Heart right ventricle (tissue), 16 donors: ENCODE measurements around the gene TMEM255B. TPM values are rescaled to one million over a fixed set of nuclear protein-coding genes. Genes with fewer than 3 reads are reported as not detected.

Experiments used
- ATAC-seq, 8 donors: fragments of 200-7000 bp; cut with Tn5 transposase; one replicate each; pipeline ENCODE4 v1.9.1; 2020; ENCODE audit warnings: mild to moderate bottlenecking in 8 of 8, moderate library complexity in 8 of 8, moderate number of reproducible peaks in 1 of 8
- DNase-seq, 2 donors: peaks; one replicate each; pipeline ENCODE4 v3.0.0-alpha.2; 2020
- H3K27ac ChIP-seq, 10 donors: fragments of 200-600 bp; sonication (generic) in 2 of 10; one replicate each; pipeline versions ENCODE4 v1.5.0 to v1.8.0; 2020 to 2022; ENCODE audit warnings: mild to moderate bottlenecking in 3 of 10
- H3K27me3 ChIP-seq, 7 donors: fragments of 200-600 bp; one replicate each; pipeline ENCODE4 v1.8.0; 2021 to 2022; ENCODE audit warnings: mild to moderate bottlenecking in 2 of 7
- H3K36me3 ChIP-seq, 9 donors: fragments of 200-600 bp; sonication (generic) in 1 of 9; one replicate each; pipeline versions ENCODE4 v1.5.0 to v1.8.0; 2020 to 2022; ENCODE audit warnings: mild to moderate bottlenecking in 2 of 9
- H3K4me1 ChIP-seq, 9 donors: fragments of 200-600 bp; sonication (generic) in 1 of 9; one replicate each; pipeline versions ENCODE4 v1.5.0 to v1.8.0; 2020 to 2022; ENCODE audit warnings: mild to moderate bottlenecking in 4 of 9
- H3K4me3 ChIP-seq, 10 donors: fragments of 200-600 bp; sonication (generic) in 2 of 10; one replicate each; pipeline versions ENCODE4 v1.5.0 to v1.8.0; 2020 to 2022; ENCODE audit warnings: mild to moderate bottlenecking in 7 of 10, moderate library complexity in 2 of 10
- H3K9me3 ChIP-seq, 11 donors: fragments of 200-600 bp in 10 of 11; sonication (generic) in 2 of 11; one replicate each; pipeline versions ENCODE4 v1.5.0 to v1.8.0; 2013 to 2022; ENCODE audit warnings: mild to moderate bottlenecking in 2 of 11, control low read depth in 1 of 11, moderate library complexity in 1 of 11
- CTCF ChIP-seq, 9 donors: fragments of 200-600 bp; sonication (generic) in 2 of 9; IDR thresholded peaks; one replicate each; pipeline versions ENCODE4 v1.5.0 to v1.8.0; 2021 to 2022; ENCODE audit warnings: antibody characterized with exemption in 9 of 9, mild to moderate bottlenecking in 5 of 9, moderate library complexity in 1 of 9
- WGBS, 2 donors: extraction: QIAGEN DNeasy Blood & Tissue Kit; methylation state at CpG; one replicate each; pipeline ENCODE4 v1.1.7; 2013; ENCODE audit warnings: inconsistent platforms in 1 of 2; 5-methylcytosine and 5-hydroxymethylcytosine counted together
- intact Hi-C, 10 donors: fragments of 100-400 bp; cut with DNase I; formaldehyde crosslinking; loops; one replicate each; pipeline versions ENCODE4 v1.11.1 to v1.14.2; 2022
- polyA plus RNA-seq, 2 donors: library from polyadenylated mRNA; stranded (reverse); fragments of 200-250 nt; gene quantifications; one replicate each; pipeline ENCODE4 v1.2.3, GENCODE V29; 2013
- total RNA-seq, 10 donors: library from RNA; stranded (reverse); fragmentation: NEBNext Ultra II Directional in 3 of 10; extraction: Animal tissue kit (Norgen Biotek cat#: 25700) in 3 of 10; gene quantifications; one replicate each; pipeline versions ENCODE4 v1.2.1 to v1.2.4, GENCODE V29; 2021 to 2023
- donor health status: Arrhythmogenic right ventricular cardiomyopathy.
- donor health status: ischemic (EF 13 %, LVEDD 7.1; RV severe dilation, severe dysfunction).
- donor health status: healthy with polysubstance abuse.
- donor health status: DM: no; HTN: yes; CAD: no.
- donor health status: DM: no; HTN: no; CAD: no.
- donor health status: ischemic (EF 25% LVEDD 6.9; RV normal size, moderate dysfunction).
- donor health status: ischemic (EF 25% LVEDD 5.7; RV mildly dilated, moderate dysfunction).
- donor health status: healthy.
- donor health status: DM: yes; HTN: yes; CAD: no.
- donor health status: Ischemic cardiomyopathy.
- donor health status: ischemic (EF 35%, LVEDD 5.7; RV mildly dilated, moderate dysfunction).
- donor health status: nonischemic (EF 11% LVEDD 7.7; RV severe dilation, severe dysfunction).
- donor health status: DM: yes; HTN: yes; CAD: no.
- donor health status: PGD.
- donor health status: ischemic (EF 29% LVEDD 5.4; RV normal size, mild dysfunction).
- donor health status: nonischemic (EF 23%, LVEDD 6.1; RV moderate dilation, normal function).

TMEM255B gene
- total and polyA plus RNA-seq, 12 donors, result 2.4 to 12.9 (median 6.3) TPM

- 72 to 82% methylated on average over 8 of the region's 8 CpGs for WGBS, 2 donors
- peak overlapping the region in 2 of 10 donors; percentile 25 to 33 for H3K4me3 ChIP-seq
These were observed 79.7 kb downstream of the TMEM255B start for GRCh38 chr13:113838711-113839201.

GRCh38 chr13:113839536-113840204, 80.6 kb downstream of the TMEM255B start:
- Histone ChIP-seq H3K9me3 (no peaks in the 10 kb centered on the region), H3K4me3 (no peak overlapping the region), H3K4me1 (peaks cover 42 to 74% (median 70%) of the 10 kb centered on the region in 9 donors), H3K27ac (peak overlapping the region in 9 of 10 donors; percentile 50 to 97 (median 85)), H3K36me3 (peaks cover 0 to 54% (median 9%) of the 10 kb centered on the region in 9 donors), H3K27me3 (no peaks in the 10 kb centered on the region)
- ATAC-seq (peak in 5 of 8 donors; percentile 27 to 42 (median 33)), DNase-seq (peak in 1 of 2 donors; percentile 65)
- 81 to 82% methylated on average over 24 of the region's 24 CpGs for WGBS, 2 donors
- intact Hi-C loops, result no loop called here
- TF ChIP-seq CTCF (IDR thresholded peaks at IDR 0.05), result no peak

More at GRCh38 chr13:113838711-113839201, 79.7 kb downstream of the TMEM255B start:
- Histone ChIP-seq H3K4me1 (peaks cover 34 to 65% (median 61%) of the 10 kb centered on the region in 9 donors), H3K27me3 (no peaks in the 10 kb centered on the region), H3K36me3 (peaks cover 0 to 54% (median 13%) of the 10 kb centered on the region in 9 donors), H3K9me3 (no peaks in the 10 kb centered on the region), H3K27ac (peak overlapping the region in 8 of 10 donors; percentile 54 to 97 (median 88))
- ATAC-seq (no peak), DNase-seq (peak in 1 of 2 donors; percentile 24)
- TF ChIP-seq CTCF (IDR thresholded peaks at IDR 0.05), result no peak
- intact Hi-C loops, result no loop called here

- no peak for DNase-seq
- no peak for TF ChIP-seq CTCF (IDR thresholded peaks at IDR 0.05)
These were observed 81.7 kb downstream of the TMEM255B start for GRCh38 chr13:113840541-113841352.

DNA sequence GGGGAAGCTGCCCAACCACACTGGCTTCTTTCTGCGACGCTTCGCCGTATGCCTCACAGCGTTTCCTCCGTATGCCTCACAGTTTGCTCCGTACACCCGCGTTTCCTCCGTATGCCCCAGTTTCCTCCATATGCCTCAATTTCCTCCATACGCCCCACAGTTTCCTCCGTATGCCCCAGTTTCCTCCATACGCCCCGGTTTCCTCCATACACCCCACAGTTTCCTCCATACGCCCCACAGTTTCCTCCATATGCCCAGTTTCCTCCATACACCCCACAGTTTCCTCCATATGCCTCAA, 82.3 kb downstream of the TMEM255B start:
- H3K27ac ChIP-seq, result peak overlapping the region in 1 of 10 donors; percentile 26
- H3K27me3 ChIP-seq, result no peaks in the 10 kb centered on the region
- ATAC-seq, result no peak
- peaks cover 0 to 57% (median 0%) of the 10 kb centered on the region in 9 donors for H3K36me3 ChIP-seq
- DNase-seq, result no peak
- H3K4me1 ChIP-seq, result peaks cover 51 to 90% (median 80%) of the 10 kb centered on the region in 9 donors
- intact Hi-C loops, result no loop called here
- no peak overlapping the region for H3K4me3 ChIP-seq
- no peaks in the 10 kb centered on the region for H3K9me3 ChIP-seq
- WGBS, 2 donors, result 80 to 85% methylated on average over 15 of the region's 15 CpGs
- no peak for TF ChIP-seq CTCF (IDR thresholded peaks at IDR 0.05)

More at GRCh38 chr13:113840541-113841352, 81.7 kb downstream of the TMEM255B start:
- intact Hi-C loops, result no loop called here
- Histone ChIP-seq H3K27ac (peak overlapping the region in 7 of 10 donors; percentile 50 to 97 (median 89)), H3K27me3 (no peaks in the 10 kb centered on the region), H3K9me3 (no peaks in the 10 kb centered on the region), H3K4me3 (no peak overlapping the region), H3K4me1 (peaks cover 51 to 84% (median 80%) of the 10 kb centered on the region in 9 donors), H3K36me3 (peaks cover 0 to 53% (median 0%) of the 10 kb centered on the region in 9 donors)
- ATAC-seq, result no peak
- 80 to 82% methylated on average over 35 of the region's 35 CpGs for whole genome bisulfite sequencing, 2 donors
